ENCODE data around the gene ABI3BP.

- TF ChIP-seq POLR2A (IDR thresholded peaks at IDR 0.05) (no peak), CTCF (IDR thresholded peaks at IDR 0.05) (no peak)
Measured at GRCh38 chr3:100777271-100777670, 215.9 kb downstream of the ABI3BP start.

All from Peyer's patch (tissue), 4 donors.